PC-3 (cell line): ENCODE results near the gene GDF2.

Source experiments
- EZH2phosphoT487 ChIP-seq: fragments of 300-600 bp; sonication (generic); IDR thresholded peaks from 2 replicates; pipeline ENCODE4 v1.6.1; 2018; ENCODE audit warnings: mild to moderate bottlenecking, antibody characterized with exemption, low read length, borderline replicate concordance
- TF ChIP-seq, protein P1 (sequence below): fragments of 300-600 bp; sonication (generic); conservative IDR thresholded peaks from 2 replicates; pipeline ENCODE4 v1.5.1; 2017; ENCODE audit warnings: antibody characterized with exemption, low read depth, mild to moderate bottlenecking, low read length

DNA sequence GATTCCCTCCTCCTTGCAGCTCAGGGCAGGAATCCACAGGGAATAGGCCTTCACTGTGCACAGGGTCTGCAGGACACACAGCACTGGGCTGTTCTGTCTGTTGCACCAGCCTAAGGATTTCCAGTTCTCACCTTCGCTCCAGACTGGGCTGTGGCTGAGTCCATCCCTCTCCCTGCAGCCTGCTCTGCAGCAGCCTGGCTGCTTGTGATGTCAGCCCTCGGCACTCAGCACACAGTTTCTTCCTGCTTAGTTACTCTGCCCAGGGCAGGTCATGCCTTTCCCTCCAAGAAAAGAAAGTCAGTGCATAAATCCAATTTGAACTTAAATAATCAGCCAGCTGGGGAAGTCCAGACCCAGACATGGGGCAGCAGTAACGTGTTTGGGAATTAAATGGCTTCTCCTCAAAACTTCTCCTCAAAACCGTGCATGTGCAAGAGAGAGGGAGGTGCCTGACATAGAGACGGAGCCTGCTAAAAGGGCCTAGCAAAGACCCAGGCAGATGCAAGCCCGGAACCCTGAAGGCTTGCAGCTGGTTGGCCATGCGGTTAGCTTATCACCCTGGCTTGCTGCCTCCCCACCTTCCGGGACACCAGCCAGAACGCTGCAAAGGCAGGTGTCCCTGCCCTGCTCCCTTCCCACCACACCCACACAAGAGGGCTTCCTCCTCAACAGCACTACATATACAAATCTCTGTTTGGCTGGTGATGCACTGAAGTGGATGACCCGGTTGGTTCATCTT lies 10.9 kb upstream of the GDF2 start:
- TF ChIP-seq, protein P1, sequence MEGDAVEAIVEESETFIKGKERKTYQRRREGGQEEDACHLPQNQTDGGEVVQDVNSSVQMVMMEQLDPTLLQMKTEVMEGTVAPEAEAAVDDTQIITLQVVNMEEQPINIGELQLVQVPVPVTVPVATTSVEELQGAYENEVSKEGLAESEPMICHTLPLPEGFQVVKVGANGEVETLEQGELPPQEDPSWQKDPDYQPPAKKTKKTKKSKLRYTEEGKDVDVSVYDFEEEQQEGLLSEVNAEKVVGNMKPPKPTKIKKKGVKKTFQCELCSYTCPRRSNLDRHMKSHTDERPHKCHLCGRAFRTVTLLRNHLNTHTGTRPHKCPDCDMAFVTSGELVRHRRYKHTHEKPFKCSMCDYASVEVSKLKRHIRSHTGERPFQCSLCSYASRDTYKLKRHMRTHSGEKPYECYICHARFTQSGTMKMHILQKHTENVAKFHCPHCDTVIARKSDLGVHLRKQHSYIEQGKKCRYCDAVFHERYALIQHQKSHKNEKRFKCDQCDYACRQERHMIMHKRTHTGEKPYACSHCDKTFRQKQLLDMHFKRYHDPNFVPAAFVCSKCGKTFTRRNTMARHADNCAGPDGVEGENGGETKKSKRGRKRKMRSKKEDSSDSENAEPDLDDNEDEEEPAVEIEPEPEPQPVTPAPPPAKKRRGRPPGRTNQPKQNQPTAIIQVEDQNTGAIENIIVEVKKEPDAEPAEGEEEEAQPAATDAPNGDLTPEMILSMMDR, result no peak
- TF ChIP-seq EZH2phosphoT487, result no peak
